GM12864 (cell line): ENCODE measurements around the gene LLGL2.

Experiments used
- DNase-seq: peaks from one replicate; pipeline ENCODE4 v3.0.0-alpha.2; 2011; ENCODE audit warnings: low read depth
- H3K4me3 ChIP-seq: 2 replicates; pipeline ENCODE4 v1.5.1; 2011; ENCODE audit warnings: mild to moderate bottlenecking, low read depth, low read length, control low read depth
- TF ChIP-seq, protein P1 (sequence below): IDR thresholded peaks from 2 replicates; pipeline ENCODE4 v1.5.1; 2011; ENCODE audit warnings: low read depth, mild to moderate bottlenecking, moderate library complexity, low read length, control low read depth, inconsistent platforms; ENCODE audit errors: missing control alignments

The LLGL2 gene

DNA sequence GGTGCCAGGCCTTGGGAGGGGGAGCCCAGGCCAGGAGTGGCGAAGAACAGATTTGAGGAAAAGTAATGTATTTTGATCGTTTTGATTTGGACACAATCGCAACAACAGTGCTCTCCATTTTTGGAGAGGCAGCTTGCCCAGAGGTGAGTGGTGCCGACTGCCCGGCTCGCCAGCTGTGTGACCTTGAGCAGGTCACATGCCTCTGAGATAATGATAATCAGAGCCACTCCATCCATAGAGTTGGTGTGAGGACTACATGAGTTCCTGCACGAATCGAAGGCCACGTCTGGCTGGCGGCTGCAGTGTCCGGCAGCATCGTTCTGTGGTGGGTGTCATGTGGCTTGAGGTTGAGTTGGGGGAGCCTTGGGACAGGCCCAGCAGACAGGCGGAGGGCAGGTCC, 20.7 kb downstream of the LLGL2 start:
- no peak overlapping the region for H3K4me3 ChIP-seq
- TF ChIP-seq, protein P1, sequence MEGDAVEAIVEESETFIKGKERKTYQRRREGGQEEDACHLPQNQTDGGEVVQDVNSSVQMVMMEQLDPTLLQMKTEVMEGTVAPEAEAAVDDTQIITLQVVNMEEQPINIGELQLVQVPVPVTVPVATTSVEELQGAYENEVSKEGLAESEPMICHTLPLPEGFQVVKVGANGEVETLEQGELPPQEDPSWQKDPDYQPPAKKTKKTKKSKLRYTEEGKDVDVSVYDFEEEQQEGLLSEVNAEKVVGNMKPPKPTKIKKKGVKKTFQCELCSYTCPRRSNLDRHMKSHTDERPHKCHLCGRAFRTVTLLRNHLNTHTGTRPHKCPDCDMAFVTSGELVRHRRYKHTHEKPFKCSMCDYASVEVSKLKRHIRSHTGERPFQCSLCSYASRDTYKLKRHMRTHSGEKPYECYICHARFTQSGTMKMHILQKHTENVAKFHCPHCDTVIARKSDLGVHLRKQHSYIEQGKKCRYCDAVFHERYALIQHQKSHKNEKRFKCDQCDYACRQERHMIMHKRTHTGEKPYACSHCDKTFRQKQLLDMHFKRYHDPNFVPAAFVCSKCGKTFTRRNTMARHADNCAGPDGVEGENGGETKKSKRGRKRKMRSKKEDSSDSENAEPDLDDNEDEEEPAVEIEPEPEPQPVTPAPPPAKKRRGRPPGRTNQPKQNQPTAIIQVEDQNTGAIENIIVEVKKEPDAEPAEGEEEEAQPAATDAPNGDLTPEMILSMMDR: no peak
- DNase-seq: no peak

DNA sequence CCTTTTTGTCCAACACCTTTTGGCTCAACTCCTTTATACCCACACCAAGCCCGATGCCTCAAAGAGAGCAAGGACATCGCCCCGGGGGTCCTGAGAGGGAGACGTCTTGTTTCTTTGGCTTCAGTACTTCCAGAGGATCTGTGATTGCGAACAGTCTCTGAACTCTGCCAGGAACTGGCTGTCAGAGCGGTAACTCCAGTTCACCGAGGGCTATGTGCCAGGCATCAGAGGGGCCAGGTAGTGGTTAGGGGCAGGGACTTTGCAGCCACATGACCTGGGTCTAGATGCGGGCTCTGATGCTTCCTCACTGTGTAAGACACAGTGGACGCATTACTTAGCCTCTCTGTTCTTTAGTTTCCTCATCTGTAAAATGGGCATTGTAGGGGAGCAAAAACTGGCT, 21.6 kb downstream of the LLGL2 start:
- DNase-seq: no peak
- H3K4me3 ChIP-seq: no peak overlapping the region
- TF ChIP-seq, protein P1: no peak

DNA sequence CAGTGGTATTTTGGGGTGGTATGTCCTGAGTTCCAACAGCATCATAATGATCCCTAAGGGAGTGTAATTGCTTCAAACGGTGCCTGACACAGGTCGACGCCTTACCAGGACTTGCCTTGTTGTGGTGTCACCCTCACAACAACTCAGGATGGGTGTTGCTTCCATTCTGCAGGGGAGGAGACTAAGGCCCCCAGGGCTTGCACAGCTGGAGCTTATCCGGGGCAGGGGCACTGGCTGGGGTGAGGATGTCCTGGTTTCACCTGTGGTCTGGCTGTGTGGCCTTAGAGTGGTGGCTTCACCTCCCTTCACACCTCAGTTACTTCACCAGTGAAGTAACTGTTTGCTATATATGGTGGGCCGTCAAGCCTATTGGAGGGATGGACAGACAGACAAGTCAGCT, 23.3 kb downstream of the LLGL2 start:
- no peak for DNase-seq
- no peak overlapping the region for H3K4me3 ChIP-seq
- TF ChIP-seq, protein P1: no peak

DNA sequence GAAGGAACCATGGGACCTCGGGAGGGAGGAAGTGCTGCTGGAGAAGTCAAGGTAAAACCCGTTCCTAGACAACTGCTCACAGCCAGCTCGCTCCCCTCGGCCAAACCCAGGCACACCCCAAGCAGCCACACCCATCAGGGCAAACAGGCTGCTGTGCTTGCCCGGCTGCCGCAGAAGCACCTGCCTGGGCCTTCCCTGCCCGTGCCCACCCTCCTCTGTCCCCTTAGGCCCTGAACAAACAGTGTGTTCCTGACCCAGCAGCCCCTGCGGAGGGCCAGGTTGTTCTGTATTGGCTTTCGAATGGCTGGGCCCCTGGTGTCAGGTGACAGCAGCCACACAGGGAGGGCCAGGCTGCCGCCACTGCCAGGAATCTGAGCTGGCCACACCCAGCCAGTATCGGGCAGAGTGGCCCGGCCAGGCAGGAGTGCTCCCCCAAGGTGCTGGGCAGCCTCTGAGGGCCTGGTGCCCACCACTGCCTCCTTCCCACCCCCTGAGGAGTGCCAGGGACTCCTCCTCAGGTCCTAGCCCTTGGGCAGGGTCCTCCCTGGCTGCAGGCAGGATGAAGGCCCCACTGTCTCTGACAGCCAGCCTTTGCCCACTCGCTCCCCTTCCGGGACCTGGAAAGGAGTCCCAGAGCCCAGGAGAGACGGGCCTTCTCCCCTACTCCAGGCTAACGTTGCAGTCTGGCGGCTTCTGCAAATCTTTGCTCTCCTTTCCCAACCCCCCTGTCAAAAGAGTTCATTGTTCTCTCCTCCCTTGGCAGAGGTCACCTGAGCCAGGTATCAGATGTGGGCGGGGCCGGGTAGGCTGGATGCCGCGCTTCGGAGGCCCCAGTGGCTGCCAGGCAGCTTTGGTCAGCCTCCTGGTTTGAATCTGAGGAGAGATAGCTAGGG, 24.0 kb downstream of the LLGL2 start:
- TF ChIP-seq, protein P1: no peak
- no peak for DNase-seq
- H3K4me3 ChIP-seq: no peak overlapping the region

DNA sequence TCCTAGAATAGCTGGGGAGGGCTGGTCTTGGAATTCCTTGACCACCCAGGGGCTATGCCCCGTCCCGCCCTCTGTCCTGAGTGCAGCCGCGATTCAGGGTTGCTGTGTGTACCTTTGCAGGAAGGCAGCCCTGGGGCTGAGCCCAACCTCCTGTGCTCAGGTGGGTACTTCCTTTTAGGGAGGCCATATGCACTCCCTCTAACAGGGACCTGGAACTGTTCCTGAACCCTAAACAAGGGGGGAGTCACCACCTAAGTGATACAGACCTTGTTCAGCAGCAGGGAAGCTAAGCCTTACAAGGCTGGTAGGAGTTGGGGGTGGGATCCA, 24.6 kb downstream of the LLGL2 start:
- no peak for DNase-seq
- TF ChIP-seq, protein P1: no peak
- H3K4me3 ChIP-seq: no peak overlapping the region

DNA sequence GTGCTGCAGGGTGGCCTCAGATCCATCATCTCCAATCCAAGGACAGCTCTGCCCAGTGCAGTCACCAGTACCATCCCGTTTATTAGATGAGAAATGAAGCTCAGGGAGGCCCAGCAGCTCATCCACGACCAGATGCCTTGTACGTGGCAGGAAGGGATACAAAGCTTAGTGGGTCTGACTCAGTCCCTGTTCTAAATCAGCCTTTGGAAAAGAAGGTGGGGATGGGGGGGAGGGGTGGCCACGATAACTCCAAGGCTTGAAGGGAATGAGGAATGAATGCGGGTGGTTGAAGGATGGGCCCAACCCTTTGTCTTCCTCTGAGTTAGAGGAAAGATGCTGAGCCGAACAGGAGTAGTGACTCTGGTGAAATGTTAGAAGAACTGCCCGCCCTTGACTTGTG, 25.8 kb downstream of the LLGL2 start:
- TF ChIP-seq, protein P1: no peak
- no peak overlapping the region for H3K4me3 ChIP-seq
- no peak for DNase-seq

DNA sequence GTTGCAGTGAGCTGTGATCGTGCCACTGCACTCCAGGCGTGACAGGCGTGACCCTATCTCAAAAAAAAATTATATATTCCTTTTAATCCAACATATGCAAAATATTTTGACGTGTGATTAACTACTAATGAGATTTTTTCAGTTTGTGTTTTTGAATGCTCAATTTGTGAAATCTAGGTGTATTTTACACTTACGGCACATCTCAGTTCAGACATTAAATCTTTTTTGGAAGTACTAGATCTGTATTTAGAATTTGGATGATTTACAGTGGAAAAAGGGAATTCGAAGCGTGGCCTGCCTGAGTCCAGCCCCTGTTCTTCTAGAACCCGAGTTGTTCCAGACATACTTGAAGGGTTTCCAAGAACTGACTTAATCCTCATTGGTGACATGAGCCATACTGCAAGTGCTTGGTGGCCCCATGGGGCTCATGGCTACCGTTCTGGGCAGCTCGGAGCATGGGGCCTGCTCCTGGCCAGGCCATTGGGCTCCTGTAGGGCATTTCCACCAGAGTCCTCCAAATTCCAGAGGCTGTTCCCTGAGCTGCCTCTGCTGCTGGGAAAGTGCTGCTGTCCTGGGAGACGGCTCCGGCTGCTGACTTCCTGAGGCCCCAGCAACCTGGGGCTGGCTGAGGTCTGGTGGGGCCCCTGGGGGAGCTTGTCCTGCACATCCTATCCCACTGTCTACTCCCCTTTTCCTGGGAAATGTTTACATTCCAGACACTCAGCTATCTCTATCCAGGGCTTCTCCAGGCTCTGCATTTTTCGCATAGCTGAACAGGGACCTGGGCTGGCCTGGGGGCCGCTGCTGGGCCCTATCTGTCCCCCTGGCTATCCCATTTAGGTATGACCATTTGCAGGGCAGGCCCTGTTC, 27.2 kb downstream of the LLGL2 start:
- TF ChIP-seq, protein P1: no peak
- no peak overlapping the region for H3K4me3 ChIP-seq
- no peak for DNase-seq
